ENCODE data around the gene PTK7. TPM values are rescaled to one million over a fixed set of nuclear protein-coding genes. Genes with fewer than 3 reads are reported as not detected.
"Not testable (repeated sequence)": the region's sequence is repeated elsewhere in the genome, so short reads cannot be mapped to it uniquely, and the experiment has no call there.

Gene PTK7
- total RNA-seq, 1 donor from 2014 or later: 81.0 TPM

DNA sequence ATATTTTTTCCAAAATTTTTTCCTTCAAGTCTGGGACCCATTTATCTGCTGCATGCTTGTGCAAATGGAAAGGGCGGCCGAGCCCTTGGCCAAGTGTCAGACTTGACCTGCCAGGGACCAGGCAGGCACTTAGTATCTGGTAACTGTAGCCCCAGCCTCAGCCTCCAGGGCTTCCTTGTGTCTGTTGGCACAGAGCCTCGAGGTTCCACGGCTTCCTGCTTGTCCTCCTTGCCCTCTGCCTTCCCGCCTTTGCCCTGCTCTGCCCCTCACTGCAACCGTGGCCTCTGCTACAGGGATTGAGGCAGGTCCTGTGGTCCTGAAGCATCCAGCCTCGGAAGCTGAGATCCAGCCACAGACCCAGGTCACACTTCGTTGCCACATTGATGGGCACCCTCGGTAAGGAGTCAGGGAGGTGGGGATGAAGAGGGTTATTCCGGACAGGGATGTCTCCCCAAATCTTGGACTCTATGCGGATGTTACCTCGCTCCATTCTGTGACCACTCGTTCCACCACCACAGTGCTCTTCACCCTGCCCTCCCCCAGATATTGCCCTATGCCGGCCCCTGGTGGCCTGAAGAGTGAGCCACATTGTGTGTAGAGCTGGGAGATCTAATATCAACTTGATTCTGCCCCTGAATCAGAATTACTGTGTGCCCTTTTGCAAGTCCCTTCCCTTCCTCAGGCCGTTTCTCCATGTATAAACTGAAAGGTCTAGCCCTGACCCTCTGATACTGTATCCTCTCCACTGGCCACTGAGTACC, 53.5 kb downstream of the PTK7 start:
- ATAC-seq (peak; percentile 68 to 76), DNase-seq (no peak)
- peaks cover 18% of the 10 kb centered on the region for H3K4me1 ChIP-seq
- no peak overlapping the region for H3K4me3 ChIP-seq
- peaks cover 6% of the 10 kb centered on the region for H3K36me3 ChIP-seq
- no peak overlapping the region for H3K27ac ChIP-seq
- intact Hi-C loops (cut with DNase I): loop anchor here (10.0 kb wide), 1 partner anchor 225 kb away; no protein-coding TSS in a partner anchor
- no peaks in the 10 kb centered on the region for H3K9me3 ChIP-seq
- H3K27me3 ChIP-seq (ENCODE audit: low read depth): no peaks in the 10 kb centered on the region
- TF ChIP-seq, protein P1, sequence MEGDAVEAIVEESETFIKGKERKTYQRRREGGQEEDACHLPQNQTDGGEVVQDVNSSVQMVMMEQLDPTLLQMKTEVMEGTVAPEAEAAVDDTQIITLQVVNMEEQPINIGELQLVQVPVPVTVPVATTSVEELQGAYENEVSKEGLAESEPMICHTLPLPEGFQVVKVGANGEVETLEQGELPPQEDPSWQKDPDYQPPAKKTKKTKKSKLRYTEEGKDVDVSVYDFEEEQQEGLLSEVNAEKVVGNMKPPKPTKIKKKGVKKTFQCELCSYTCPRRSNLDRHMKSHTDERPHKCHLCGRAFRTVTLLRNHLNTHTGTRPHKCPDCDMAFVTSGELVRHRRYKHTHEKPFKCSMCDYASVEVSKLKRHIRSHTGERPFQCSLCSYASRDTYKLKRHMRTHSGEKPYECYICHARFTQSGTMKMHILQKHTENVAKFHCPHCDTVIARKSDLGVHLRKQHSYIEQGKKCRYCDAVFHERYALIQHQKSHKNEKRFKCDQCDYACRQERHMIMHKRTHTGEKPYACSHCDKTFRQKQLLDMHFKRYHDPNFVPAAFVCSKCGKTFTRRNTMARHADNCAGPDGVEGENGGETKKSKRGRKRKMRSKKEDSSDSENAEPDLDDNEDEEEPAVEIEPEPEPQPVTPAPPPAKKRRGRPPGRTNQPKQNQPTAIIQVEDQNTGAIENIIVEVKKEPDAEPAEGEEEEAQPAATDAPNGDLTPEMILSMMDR (IDR thresholded peaks at IDR 0.05): peak; percentile 51

DNA sequence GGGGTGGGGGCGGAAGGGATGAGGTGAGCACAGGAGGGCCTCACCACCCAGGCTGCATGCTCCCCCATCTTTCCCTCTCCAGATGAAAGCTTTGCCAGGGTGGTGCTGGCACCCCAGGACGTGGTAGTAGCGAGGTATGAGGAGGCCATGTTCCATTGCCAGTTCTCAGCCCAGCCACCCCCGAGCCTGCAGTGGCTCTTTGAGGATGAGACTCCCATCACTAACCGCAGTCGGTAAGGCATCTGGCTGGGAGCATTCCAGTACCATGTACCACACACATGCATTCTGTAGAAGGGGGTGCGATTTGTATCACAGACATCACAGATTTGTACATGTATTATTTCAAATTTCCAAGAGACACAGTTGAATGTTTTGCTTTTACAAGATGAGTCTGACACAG, 54.3 kb downstream of the PTK7 start:
- H3K36me3 ChIP-seq: peaks cover 6% of the 10 kb centered on the region
- H3K4me1 ChIP-seq: peaks cover 18% of the 10 kb centered on the region
- no peak overlapping the region for H3K27ac ChIP-seq
- ATAC-seq (no peak), DNase-seq (no peak)
- H3K4me3 ChIP-seq: no peak overlapping the region
- intact Hi-C loops (cut with DNase I): loop anchor here (10.0 kb wide), 1 partner anchor 226 kb away; no protein-coding TSS in a partner anchor
- H3K27me3 ChIP-seq (ENCODE audit: low read depth): no peaks in the 10 kb centered on the region
- H3K9me3 ChIP-seq: no peaks in the 10 kb centered on the region
- TF ChIP-seq, protein P1 (IDR thresholded peaks at IDR 0.05): no peak

DNA sequence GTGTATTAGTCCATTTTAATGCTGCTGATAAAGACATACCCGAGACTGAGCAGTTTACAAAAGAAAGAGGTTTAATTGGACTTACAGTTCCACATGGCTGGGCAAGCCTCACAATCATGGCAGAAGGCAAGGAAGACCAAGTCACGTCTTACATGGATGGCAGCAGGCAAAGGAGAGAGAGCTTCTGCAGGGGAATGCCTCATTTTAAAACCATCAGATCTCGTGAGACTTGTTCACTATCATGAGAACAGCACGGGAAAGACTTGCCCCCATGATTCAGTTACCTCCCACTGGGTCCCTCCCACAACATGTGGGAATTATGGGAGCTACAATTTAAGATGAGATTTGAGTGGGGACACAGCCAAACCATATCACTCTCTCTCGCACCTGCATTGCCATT, 55.3 kb downstream of the PTK7 start:
- not testable (repeated sequence) for H3K27ac ChIP-seq; H3K9me3 ChIP-seq; ATAC-seq; DNase-seq; H3K36me3 ChIP-seq; H3K4me3 ChIP-seq; H3K27me3 ChIP-seq (ENCODE audit: low read depth)
- intact Hi-C loops (cut with DNase I): loop anchor here (10.0 kb wide), 1 partner anchor 227 kb away; no protein-coding TSS in a partner anchor
- H3K4me1 ChIP-seq: peaks cover 18% of the 10 kb centered on the region

DNA sequence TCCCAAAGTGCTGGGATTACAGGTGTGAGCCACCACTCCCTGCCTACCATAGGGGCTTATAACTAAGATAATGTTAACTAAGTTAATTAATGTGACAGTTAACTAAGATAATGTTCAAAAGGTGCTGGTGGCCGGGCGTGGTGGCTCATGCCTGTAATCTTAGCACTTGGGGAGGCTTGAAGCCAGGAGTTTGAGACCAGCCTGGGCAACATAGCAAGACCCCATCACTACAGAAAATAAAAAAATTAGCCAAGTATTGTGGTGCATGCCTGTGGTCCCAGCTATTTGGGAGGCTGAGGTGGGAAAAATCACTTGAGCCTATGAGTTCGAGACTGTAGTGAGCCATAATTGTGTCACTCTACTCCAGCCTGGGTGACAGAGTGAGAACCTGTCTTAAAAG, 62.2 kb downstream of the PTK7 start:
- Histone ChIP-seq H3K36me3 (peaks cover 8% of the 10 kb centered on the region), H3K9me3 (no peaks in the 10 kb centered on the region), H3K4me3 (no peak overlapping the region), H3K27ac (no peak overlapping the region), H3K4me1 (peaks cover 3% of the 10 kb centered on the region), H3K27me3 (ENCODE audit: low read depth) (no peaks in the 10 kb centered on the region)
- intact Hi-C loops (cut with DNase I): loop anchor here (10.0 kb wide), 1 partner anchor 233 kb away; no protein-coding TSS in a partner anchor
- DNase-seq: no peak
- TF ChIP-seq, protein P1 (IDR thresholded peaks at IDR 0.05): no peak
- ATAC-seq: no peak

DNA sequence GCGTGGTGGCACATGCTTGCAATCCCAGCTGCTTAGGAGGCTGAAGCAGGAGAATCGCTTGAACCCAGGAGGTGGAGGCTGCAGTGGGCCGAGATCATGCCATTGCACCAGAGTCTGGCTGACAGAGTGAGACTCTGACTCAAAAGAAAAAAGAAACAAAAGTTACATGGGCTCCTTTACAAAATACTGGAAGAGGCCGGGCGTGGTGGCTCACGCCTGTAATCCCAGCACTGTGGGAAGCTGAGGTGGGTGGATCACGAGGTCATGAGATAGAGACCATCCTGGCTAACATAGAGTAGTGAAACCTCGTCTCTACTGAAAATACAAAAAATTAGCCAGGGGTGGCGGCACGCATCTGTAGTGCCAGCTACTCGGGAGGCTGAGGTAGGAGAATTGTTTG, 63.9 kb downstream of the PTK7 start:
- not testable (repeated sequence) for H3K27me3 ChIP-seq (ENCODE audit: low read depth); H3K27ac ChIP-seq; H3K4me3 ChIP-seq; ATAC-seq; H3K36me3 ChIP-seq; DNase-seq; H3K9me3 ChIP-seq
- intact Hi-C loops (cut with DNase I): loop anchor here (10.0 kb wide), 1 partner anchor 235 kb away; no protein-coding TSS in a partner anchor
- peaks cover 11% of the 10 kb centered on the region for H3K4me1 ChIP-seq

DNA sequence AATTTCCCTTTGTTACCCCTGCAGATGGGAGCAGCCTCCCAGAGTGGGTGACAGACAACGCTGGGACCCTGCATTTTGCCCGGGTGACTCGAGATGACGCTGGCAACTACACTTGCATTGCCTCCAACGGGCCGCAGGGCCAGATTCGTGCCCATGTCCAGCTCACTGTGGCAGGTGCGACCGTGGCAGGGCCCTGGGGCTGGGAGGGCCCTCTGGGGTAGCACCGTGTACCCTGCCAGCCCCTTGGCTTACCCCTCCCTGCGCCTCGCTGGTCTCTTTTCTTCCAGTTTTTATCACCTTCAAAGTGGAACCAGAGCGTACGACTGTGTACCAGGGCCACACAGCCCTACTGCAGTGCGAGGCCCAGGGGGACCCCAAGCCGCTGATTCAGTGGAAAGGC, 65.5 kb downstream of the PTK7 start:
- no peaks in the 10 kb centered on the region for H3K27me3 ChIP-seq (ENCODE audit: low read depth)
- H3K4me1 ChIP-seq: peaks cover 11% of the 10 kb centered on the region
- H3K9me3 ChIP-seq: no peaks in the 10 kb centered on the region
- peaks cover 12% of the 10 kb centered on the region for H3K36me3 ChIP-seq
- TF ChIP-seq, protein P1 (IDR thresholded peaks at IDR 0.05): no peak
- no peak overlapping the region for H3K27ac ChIP-seq
- no peak overlapping the region for H3K4me3 ChIP-seq
- ATAC-seq: no peak
- no peak for DNase-seq
- intact Hi-C loops (cut with DNase I): no loop called here

All from lower lobe of right lung (tissue), 2 donors.